Fibroblast of lung (primary cell): ENCODE measurements around the gene TNRC6C. TPM values are rescaled to one million over a fixed set of nuclear protein-coding genes. Genes with fewer than 3 reads are reported as not detected.

Experiments
- DNase-seq, 2 donors: peaks; one replicate each; pipeline versions ENCODE4 v3.0.0 to v3.0.0-alpha.2; 2010; ENCODE audit warnings: low read depth in 2 of 2
- H2AFZ ChIP-seq: 2 replicates; pipeline ENCODE4 v1.5.1; 2012; ENCODE audit warnings: low read length, control low read depth, inconsistent platforms
- H3K27ac ChIP-seq: 2 replicates; pipeline ENCODE4 v1.5.1; 2011; ENCODE audit warnings: low read length, control low read depth; ENCODE audit not compliant: insufficient read depth
- H3K27me3 ChIP-seq: 2 replicates; pipeline ENCODE4 v1.5.1; 2011; ENCODE audit warnings: mild to moderate bottlenecking, low read length; ENCODE audit not compliant: control insufficient read depth, insufficient read depth
- H3K36me3 ChIP-seq: 2 replicates; pipeline ENCODE4 v1.5.1; 2011; ENCODE audit warnings: low read length; ENCODE audit not compliant: control insufficient read depth, insufficient read depth
- H3K4me1 ChIP-seq: 2 replicates; pipeline ENCODE4 v1.5.1; 2011; ENCODE audit warnings: low read length; ENCODE audit not compliant: control insufficient read depth, insufficient read depth; ENCODE audit errors: extremely low read depth
- H3K4me2 ChIP-seq: 2 replicates; pipeline ENCODE4 v1.5.1; 2011; ENCODE audit warnings: low read length, control low read depth; ENCODE audit not compliant: insufficient read depth; ENCODE audit errors: extremely low read depth
- H3K4me3 ChIP-seq, 4 experiments: fragments of 200-600 bp in 1 of 4; sonication (generic) in 1 of 4; replicated peaks in 1 of 4; 2 replicates each; pipeline ENCODE4 v1.5.1; 2011 to 2016; ENCODE audit warnings: low read length in 4 of 4, low read depth in 3 of 4, mild to moderate bottlenecking in 3 of 4, control low read depth in 2 of 4, inconsistent platforms in 1 of 4, mixed read lengths in 1 of 4; ENCODE audit not compliant: insufficient read depth in 1 of 4; ENCODE audit errors: control extremely low read depth in 1 of 4
- H3K79me2 ChIP-seq: 2 replicates; pipeline ENCODE4 v1.5.1; 2012; ENCODE audit warnings: mild to moderate bottlenecking, low read length, inconsistent platforms; ENCODE audit not compliant: control insufficient read depth, insufficient read depth
- H3K9ac ChIP-seq: 2 replicates; pipeline ENCODE4 v1.5.1; 2011; ENCODE audit warnings: mild to moderate bottlenecking, low read length, control low read depth; ENCODE audit not compliant: insufficient read depth
- H3K9me3 ChIP-seq: 2 replicates; pipeline ENCODE4 v1.5.1; 2012; ENCODE audit warnings: low read depth, low read length; ENCODE audit not compliant: control insufficient read depth, insufficient read depth
- H4K20me1 ChIP-seq: 2 replicates; pipeline ENCODE4 v1.5.1; 2011; ENCODE audit warnings: low read length; ENCODE audit not compliant: control insufficient read depth, insufficient read depth; ENCODE audit errors: extremely low read depth
- CTCF ChIP-seq, 2 donors: IDR thresholded peaks in 1 of 2; conservative IDR thresholded peaks in 1 of 2; 1 replicate in 1 of 2; 2 replicates in 1 of 2; pipeline ENCODE4 v1.5.1; 2011 to 2012; ENCODE audit warnings: low read length in 2 of 2, control low read depth in 1 of 2, inconsistent platforms in 1 of 2, low read depth in 1 of 2, mild to moderate bottlenecking in 1 of 2
- EZH2 ChIP-seq: IDR thresholded peaks from 2 replicates; pipeline ENCODE4 v1.5.1; 2012; ENCODE audit warnings: low read length, control low read depth, mild to moderate bottlenecking; ENCODE audit errors: missing control alignments
- polyA plus RNA-seq, 2 donors: library from polyadenylated mRNA; depleted of rRNA in 1 of 2; stranded (reverse) in 1 of 2; unstranded in 1 of 2; fragments of >200 nt; gene quantifications; 2 replicates each; pipeline ENCODE4 v1.2.1, GENCODE V29; 2011 to 2012; ENCODE audit warnings: missing spikeins in 1 of 2
- total RNA-seq: library from RNA; depleted of rRNA; stranded (reverse); fragments of >200 nt; gene quantifications from 2 replicates; pipeline ENCODE4 v1.2.1, GENCODE V29; 2014

Gene TNRC6C
- total and polyA plus RNA-seq, 2 donors (not counting 1 experiment from before 2014, with no cell fraction given): 2.1 to 4.6 TPM

GRCh38 chr17:77959926-77960521 is 1.5 kb downstream of the TNRC6C start:
- H2AFZ ChIP-seq: no peak overlapping the region
- no peaks in the 10 kb centered on the region for H3K36me3 ChIP-seq
- peak overlapping the region; percentile 68 to 72 (median 70) for H3K4me3 ChIP-seq
- peaks cover 29% of the 10 kb centered on the region for H3K79me2 ChIP-seq
- peak; percentile 47 to 65 for DNase-seq
- peaks cover 2% of the 10 kb centered on the region for H4K20me1 ChIP-seq
- H3K4me2 ChIP-seq: peak overlapping the region; percentile 81
- no peak overlapping the region for H3K27ac ChIP-seq
- TF ChIP-seq CTCF (conservative IDR thresholded peaks at IDR 0.05 in 1 of 2, IDR thresholded peaks at IDR 0.05 in 1 of 2; ENCODE audit: low read depth in 1 of 2, low read length in 2 of 2) (no peak), EZH2 (no peak)
- H3K27me3 ChIP-seq: peaks cover 8% of the 10 kb centered on the region
- no peak overlapping the region for H3K9ac ChIP-seq
- H3K9me3 ChIP-seq: no peaks in the 10 kb centered on the region
- H3K4me1 ChIP-seq: no peaks in the 10 kb centered on the region

- DNase-seq: peak in 1 of 2 donors; percentile 7
- H3K79me2 ChIP-seq: peaks cover 39% of the 10 kb centered on the region
Observed at GRCh38 chr17:77961741-77962140, 3.2 kb downstream of the TNRC6C start.

GRCh38 chr17:77962348-77962747 is 3.8 kb downstream of the TNRC6C start:
- no peak for DNase-seq

More at GRCh38 chr17:77961741-77962140, 3.2 kb downstream of the TNRC6C start:
- peaks cover 2% of the 10 kb centered on the region for H4K20me1 ChIP-seq
- no peak overlapping the region for H3K4me3 ChIP-seq
- no peak overlapping the region for H3K27ac ChIP-seq
- no peaks in the 10 kb centered on the region for H3K9me3 ChIP-seq
- H2AFZ ChIP-seq: no peak overlapping the region
- H3K4me1 ChIP-seq: no peaks in the 10 kb centered on the region
- no peak overlapping the region for H3K4me2 ChIP-seq
- H3K36me3 ChIP-seq: no peaks in the 10 kb centered on the region
- TF ChIP-seq CTCF (conservative IDR thresholded peaks at IDR 0.05 in 1 of 2, IDR thresholded peaks at IDR 0.05 in 1 of 2; ENCODE audit: low read depth in 1 of 2, low read length in 2 of 2) (no peak), EZH2 (no peak)
- H3K27me3 ChIP-seq: peaks cover 3% of the 10 kb centered on the region
- no peak overlapping the region for H3K9ac ChIP-seq

More at GRCh38 chr17:77962348-77962747, 3.8 kb downstream of the TNRC6C start:
- Histone ChIP-seq H2AFZ (no peak overlapping the region), H3K4me1 (no peaks in the 10 kb centered on the region), H3K27me3 (no peaks in the 10 kb centered on the region), H3K79me2 (peaks cover 41% of the 10 kb centered on the region), H3K4me2 (no peak overlapping the region), H3K27ac (no peak overlapping the region), H3K9me3 (no peaks in the 10 kb centered on the region), H3K9ac (no peak overlapping the region), H4K20me1 (peaks cover 2% of the 10 kb centered on the region), H3K4me3 (no peak overlapping the region), H3K36me3 (no peaks in the 10 kb centered on the region)
- no peak for TF ChIP-seq CTCF (conservative IDR thresholded peaks at IDR 0.05 in 1 of 2, IDR thresholded peaks at IDR 0.05 in 1 of 2; ENCODE audit: low read depth in 1 of 2, low read length in 2 of 2)
- no peak for TF ChIP-seq EZH2
